Heart left ventricle (tissue), 16 donors: ENCODE measurements around the gene INPP5D. TPM values are rescaled to one million over a fixed set of nuclear protein-coding genes. Genes with fewer than 3 reads are reported as not detected.
A peak's percentile ranks its signal among the peaks of the same experiment; 100 is the strongest.

Experiments used
- ATAC-seq, 4 donors: fragments of 200-7000 bp; cut with Tn5 transposase; one replicate each; pipeline ENCODE4 v1.9.1; 2020 to 2022; ENCODE audit warnings: moderate library complexity in 4 of 4, mild to moderate bottlenecking in 3 of 4, moderate number of reproducible peaks in 1 of 4
- DNase-seq, 5 donors: peaks; one replicate each; pipeline ENCODE4 v3.0.0-alpha.2; 2020
- H3K27ac ChIP-seq, 12 donors: fragments of 200-600 bp; sonication (generic) in 4 of 12; one replicate each; pipeline versions ENCODE4 v1.5.0 to v1.8.0; 2016 to 2022; ENCODE audit warnings: mild to moderate bottlenecking in 2 of 12
- H3K27me3 ChIP-seq, 9 donors: fragments of 200-600 bp; sonication (generic) in 2 of 9; one replicate each; pipeline versions ENCODE4 v1.5.1 to v1.8.0; 2016 to 2022; ENCODE audit warnings: mild to moderate bottlenecking in 3 of 9
- H3K36me3 ChIP-seq, 9 donors: fragments of 200-600 bp; sonication (generic) in 2 of 9; one replicate each; pipeline versions ENCODE4 v1.5.0 to v1.8.0; 2018 to 2022; ENCODE audit warnings: mild to moderate bottlenecking in 2 of 9
- H3K4me1 ChIP-seq, 12 donors: fragments of 200-600 bp; sonication (generic) in 4 of 12; one replicate each; pipeline versions ENCODE4 v1.5.0 to v1.8.0; 2016 to 2022; ENCODE audit warnings: mild to moderate bottlenecking in 3 of 12
- H3K4me3 ChIP-seq, 12 donors: fragments of 200-600 bp; sonication (generic) in 4 of 12; one replicate each; pipeline versions ENCODE4 v1.5.0 to v1.8.0; 2017 to 2022; ENCODE audit warnings: mild to moderate bottlenecking in 9 of 12, moderate library complexity in 4 of 12
- H3K9me3 ChIP-seq, 12 donors: fragments of 200-600 bp; sonication (generic) in 4 of 12; one replicate each; pipeline versions ENCODE4 v1.5.0 to v1.8.0; 2016 to 2022; ENCODE audit warnings: mild to moderate bottlenecking in 1 of 12
- CTCF ChIP-seq, 12 donors: fragments of 200-600 bp; sonication (generic) in 4 of 12; IDR thresholded peaks; one replicate each; pipeline versions ENCODE4 v1.5.0 to v1.8.0; 2018 to 2022; ENCODE audit warnings: antibody characterized with exemption in 12 of 12, mild to moderate bottlenecking in 5 of 12
- POLR2A ChIP-seq, 2 donors: fragments of 450-650 bp; IDR thresholded peaks; one replicate each; pipeline ENCODE4 v1.6.1; 2017; ENCODE audit warnings: antibody characterized with exemption in 2 of 2, mild to moderate bottlenecking in 2 of 2, moderate library complexity in 2 of 2
- WGBS, 4 donors: extraction: QIAGEN DNeasy Blood & Tissue Kit in 2 of 4; methylation state at CpG; one replicate each; pipeline versions ENCODE4 v1.1.5 to v1.1.7; 2013 to 2018; 5-methylcytosine and 5-hydroxymethylcytosine counted together
- intact Hi-C, 10 donors: fragments of 100-400 bp; cut with DNase I; formaldehyde crosslinking; loops; one replicate each; pipeline versions ENCODE4 v1.11.1 to v1.14.2; 2022
- polyA plus RNA-seq, 2 donors: library from polyadenylated mRNA; stranded (reverse); fragments of 200-250 nt; gene quantifications; one replicate each; pipeline ENCODE4 v1.2.3, GENCODE V29; 2013
- total RNA-seq, 9 donors: library from RNA; depleted of rRNA in 2 of 9; stranded (reverse); fragments of >200 nt in 2 of 9; fragmentation: NEBNext Ultra II Directional in 3 of 9; extraction: Animal tissue kit (Norgen Biotek cat#: 25700) in 3 of 9; gene quantifications; one replicate each; pipeline versions ENCODE4 v1.1.0 to v1.2.4, GENCODE V29; 2016 to 2023
- donor health status: ischemic (EF 13 %, LVEDD 7.1; RV severe dilation, severe dysfunction).
- donor health status: healthy with polysubstance abuse.
- donor health status: DM: no; HTN: yes; CAD: no.
- donor health status: DM: no; HTN: no; CAD: no.
- donor health status: ischemic (EF 25% LVEDD 6.9; RV normal size, moderate dysfunction).
- donor health status: ischemic (EF 25% LVEDD 5.7; RV mildly dilated, moderate dysfunction).
- donor health status: healthy.
- donor health status: DM: yes; HTN: yes; CAD: no.
- donor health status: ischemic (EF 35%, LVEDD 5.7; RV mildly dilated, moderate dysfunction).
- donor health status: nonischemic (EF 11% LVEDD 7.7; RV severe dilation, severe dysfunction).
- donor health status: DM: yes; HTN: yes; CAD: no.
- donor health status: PGD.
- donor health status: ischemic (EF 29% LVEDD 5.4; RV normal size, mild dysfunction).
- donor health status: nonischemic (EF 23%, LVEDD 6.1; RV moderate dilation, normal function).

The INPP5D gene
- total and polyA plus RNA-seq, 11 donors = 2.8 to 29.1 (median 4.9) TPM

DNA sequence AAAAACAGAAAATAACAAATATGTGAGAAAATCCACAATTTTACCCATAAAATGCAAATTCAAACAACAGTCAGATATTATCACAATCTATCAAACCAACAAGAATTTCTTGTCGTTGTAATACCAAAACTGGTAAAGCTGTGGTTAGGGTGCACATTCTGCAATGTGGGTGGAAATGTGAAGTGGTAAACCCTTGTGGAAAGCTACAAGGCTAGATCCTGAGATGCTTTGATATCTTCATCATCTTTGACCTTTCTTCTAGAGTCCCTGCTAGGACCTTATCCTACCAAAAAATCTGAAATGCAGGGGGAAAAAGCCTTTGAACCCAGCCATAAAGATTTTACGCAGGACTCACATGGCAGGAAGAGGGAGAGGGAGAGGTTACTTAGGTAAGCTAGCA is 174.1 kb downstream of the INPP5D start:
- ATAC-seq (no peak), DNase-seq (no peak)
- peaks cover 0 to 24% (median 0%) of the 10 kb centered on the region in 12 donors for H3K4me1 ChIP-seq
- no peak for TF ChIP-seq POLR2A (IDR thresholded peaks at IDR 0.05)
- H3K27ac ChIP-seq = peak overlapping the region in 1 of 12 donors; percentile 12
- intact Hi-C loops = no loop called here
- no peak overlapping the region for H3K4me3 ChIP-seq
- 83 to 92% (median 85%) methylated on average over 2 of the region's 2 CpGs for WGBS, 4 donors
- peaks cover 0 to 4% (median 0%) of the 10 kb centered on the region in 12 donors for H3K9me3 ChIP-seq
- H3K36me3 ChIP-seq = no peaks in the 10 kb centered on the region
- no peaks in the 10 kb centered on the region for H3K27me3 ChIP-seq

DNA sequence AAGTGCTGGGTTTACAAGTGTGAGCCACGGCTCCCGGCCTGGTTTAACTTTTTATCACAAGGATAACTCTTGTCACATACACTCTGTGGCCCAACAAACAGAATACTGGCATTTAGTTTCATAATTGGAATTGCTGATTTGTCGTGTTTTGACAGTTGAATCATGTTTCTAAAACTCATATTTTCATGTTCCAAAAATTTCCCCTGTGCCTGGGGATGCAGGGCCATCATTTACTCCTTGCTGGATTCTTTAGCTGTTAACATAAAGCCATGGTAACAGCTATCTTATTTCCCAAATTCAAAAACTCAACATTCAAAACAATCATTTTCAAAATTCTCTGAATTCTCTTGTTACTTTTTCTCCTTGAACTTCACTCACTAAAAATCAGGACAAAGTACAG is 174.9 kb downstream of the INPP5D start:
- TF ChIP-seq CTCF (IDR thresholded peaks at IDR 0.05) (no peak), POLR2A (IDR thresholded peaks at IDR 0.05) (no peak)
- DNase-seq (no peak), ATAC-seq (no peak)
- peaks cover 0 to 24% (median 0%) of the 10 kb centered on the region in 12 donors for H3K4me1 ChIP-seq
- H3K27ac ChIP-seq = peak overlapping the region in 1 of 12 donors; percentile 12
- H3K27me3 ChIP-seq = no peaks in the 10 kb centered on the region
- intact Hi-C loops = no loop called here
- peaks cover 0 to 4% (median 0%) of the 10 kb centered on the region in 12 donors for H3K9me3 ChIP-seq
- 84 to 92% (median 89%) methylated on average over 3 of the region's 3 CpGs for WGBS, 4 donors
- no peaks in the 10 kb centered on the region for H3K36me3 ChIP-seq
- H3K4me3 ChIP-seq = no peak overlapping the region

DNA sequence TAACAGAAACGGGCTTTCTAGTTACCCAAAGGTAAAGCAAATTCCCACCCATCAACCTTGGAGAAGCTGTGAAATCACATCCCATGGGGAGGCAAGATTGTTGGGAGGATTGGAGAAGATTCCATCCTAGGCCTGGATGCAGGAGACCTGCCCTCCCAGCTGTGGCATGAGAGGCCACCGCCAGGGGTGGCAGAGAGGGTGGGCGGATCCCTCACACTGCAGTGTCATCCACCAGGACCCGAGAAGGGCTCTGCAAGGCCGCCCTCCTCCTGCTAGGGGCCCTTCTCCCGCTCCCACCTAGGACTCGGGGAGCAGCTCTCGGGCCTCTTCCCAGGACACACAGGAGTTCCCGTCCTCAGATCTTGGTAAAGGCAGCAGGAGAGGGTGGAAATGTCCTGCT is 175.8 kb downstream of the INPP5D start:
- Histone ChIP-seq H3K9me3 (peaks cover 0 to 4% (median 0%) of the 10 kb centered on the region in 12 donors), H3K36me3 (no peaks in the 10 kb centered on the region), H3K4me1 (peaks cover 0 to 26% (median 0%) of the 10 kb centered on the region in 12 donors), H3K27ac (no peak overlapping the region), H3K4me3 (no peak overlapping the region), H3K27me3 (no peaks in the 10 kb centered on the region)
- ATAC-seq = no peak
- 71 to 77% (median 74%) methylated on average over 9 of the region's 9 CpGs for WGBS, 4 donors
- intact Hi-C loops = no loop called here
- no peak for DNase-seq
- TF ChIP-seq POLR2A (IDR thresholded peaks at IDR 0.05) (no peak), CTCF (IDR thresholded peaks at IDR 0.05) (no peak)

DNA sequence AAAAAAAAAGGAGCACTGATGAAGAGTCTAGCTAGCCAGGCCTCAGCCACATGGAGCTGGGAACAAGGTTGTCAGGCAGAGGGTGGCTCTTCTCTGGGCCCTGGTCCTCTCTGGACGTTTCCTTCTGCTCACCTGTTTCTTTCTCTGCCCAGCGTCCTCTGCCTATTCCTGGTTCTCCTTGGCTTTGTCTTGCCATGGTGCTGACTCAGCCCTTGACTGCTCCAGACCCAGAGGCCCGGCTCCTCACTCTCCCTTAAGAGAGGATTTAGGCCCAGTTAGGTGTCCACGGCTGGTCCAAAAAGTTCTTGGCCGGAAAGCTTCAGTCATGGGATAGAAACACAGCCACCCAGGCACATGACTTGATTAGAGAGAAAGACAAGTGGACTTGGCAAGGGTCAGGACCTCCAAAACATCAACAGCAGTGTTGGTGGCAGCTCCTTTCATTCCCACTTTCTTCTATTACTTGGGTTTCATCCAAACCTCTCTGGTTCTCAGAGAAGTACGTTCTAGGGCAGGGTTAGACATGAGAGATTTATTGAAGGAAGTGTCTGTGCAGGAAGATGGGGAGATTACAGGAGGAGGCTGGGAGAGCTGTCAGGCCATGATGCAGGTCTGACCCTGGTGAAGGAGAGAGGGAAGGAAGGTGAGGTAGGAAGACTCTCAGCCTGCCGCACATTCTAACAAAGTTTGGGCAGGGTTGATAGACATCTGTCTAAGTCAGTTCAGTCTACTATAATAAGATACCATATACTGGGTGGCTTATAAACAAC is 176.9 kb downstream of the INPP5D start:
- Histone ChIP-seq H3K27ac (no peak overlapping the region), H3K36me3 (no peaks in the 10 kb centered on the region), H3K4me3 (no peak overlapping the region), H3K4me1 (peaks cover 0 to 29% (median 0%) of the 10 kb centered on the region in 12 donors), H3K9me3 (peaks cover 0 to 4% (median 0%) of the 10 kb centered on the region in 12 donors), H3K27me3 (no peaks in the 10 kb centered on the region)
- TF ChIP-seq CTCF (IDR thresholded peaks at IDR 0.05) = no peak
- no peak for TF ChIP-seq POLR2A (IDR thresholded peaks at IDR 0.05)
- DNase-seq = no peak
- 65 to 82% (median 74%) methylated on average over 7 of the region's 7 CpGs for WGBS, 4 donors
- no peak for ATAC-seq
- intact Hi-C loops = no loop called here
